ENCODE results near the gene BCAP31. TPM values are rescaled to one million over a fixed set of nuclear protein-coding genes. Genes with fewer than 3 reads are reported as not detected.
"Not testable (repeated sequence)": the region's sequence is repeated elsewhere in the genome, so short reads cannot be mapped to it uniquely, and the experiment has no call there.

Gene BCAP31
- total RNA-seq, 1 donor from 2014 or later = 124 TPM

GRCh38 chrX:153738056-153738605 lies 13.9 kb upstream of the BCAP31 start:
- ATAC-seq (no peak), DNase-seq (ENCODE audit: low spot score) (no peak)
- intact Hi-C loops (cut with DNase I) = no loop called here

- DNase-seq (ENCODE audit: low spot score) (no peak), ATAC-seq (no peak)
- intact Hi-C loops (cut with DNase I) = no loop called here
Measured at GRCh38 chrX:153736871-153737441, 12.8 kb upstream of the BCAP31 start.

DNA sequence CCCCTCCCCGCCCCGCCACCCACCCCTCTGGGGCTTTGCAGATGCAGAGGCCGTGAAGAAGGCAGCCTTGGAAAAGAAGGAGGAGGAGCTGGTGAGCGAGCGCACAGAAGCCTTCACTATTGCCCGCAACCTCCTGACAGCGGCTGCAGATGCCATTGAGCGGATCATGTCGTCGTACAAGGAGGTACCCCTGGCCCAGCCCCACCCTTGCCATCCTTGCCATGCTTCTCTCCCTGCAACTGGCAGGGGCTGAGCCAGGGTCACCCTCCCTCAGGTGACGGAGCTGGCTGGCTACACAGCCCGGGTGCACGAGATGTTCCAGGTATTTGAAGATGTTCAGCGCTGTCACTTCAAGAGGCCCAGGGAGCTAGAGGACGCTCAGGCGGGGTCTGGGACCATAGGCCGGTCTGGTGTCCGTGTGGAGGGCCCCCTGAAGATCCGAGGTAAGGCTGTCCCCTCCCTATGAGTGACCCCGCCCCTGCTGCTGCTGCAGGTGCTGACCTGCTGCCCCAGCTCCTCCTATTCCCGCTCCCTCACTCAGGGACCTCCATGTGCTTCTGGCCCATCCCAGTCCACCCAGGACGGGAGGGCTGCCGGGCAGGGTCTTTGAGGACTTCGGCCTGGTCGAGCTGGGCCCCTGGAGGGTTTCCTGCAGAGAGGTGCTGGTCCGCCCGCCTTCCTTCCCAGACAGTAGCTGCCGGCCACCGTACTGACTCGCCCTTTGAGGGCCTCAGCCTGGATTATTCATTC lies 12.1 kb upstream of the BCAP31 start:
- no peak for ATAC-seq
- intact Hi-C loops (cut with DNase I) = no loop called here
- no peak for DNase-seq (ENCODE audit: low spot score)

- no peak for DNase-seq (ENCODE audit: low spot score)
- intact Hi-C loops (cut with DNase I) = no loop called here
- no peak for ATAC-seq
Measured at GRCh38 chrX:153735274-153735673, 11.1 kb upstream of the BCAP31 start.

DNA sequence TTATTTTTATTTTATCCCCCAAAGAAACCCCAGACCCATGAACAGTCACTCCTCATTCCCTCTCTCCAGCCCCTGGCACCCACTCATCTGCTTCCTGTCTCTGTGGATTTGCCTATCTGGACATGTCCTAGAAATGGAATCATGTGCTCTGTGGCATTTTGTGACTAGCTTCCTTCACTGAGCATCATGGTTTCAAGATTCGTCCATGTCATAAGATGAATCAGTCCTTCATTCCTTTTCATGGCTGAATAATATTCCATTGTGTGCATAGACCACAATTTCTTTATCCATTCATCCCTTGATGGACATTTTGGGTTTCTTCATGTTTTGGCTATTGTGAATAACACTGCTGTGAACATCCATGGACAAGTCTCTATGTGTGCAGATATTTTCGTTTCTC lies 10.7 kb upstream of the BCAP31 start:
- intact Hi-C loops (cut with DNase I) = no loop called here
- ATAC-seq = no peak

GRCh38 chrX:153733651-153734240 lies 9.6 kb upstream of the BCAP31 start:
- DNase-seq (ENCODE audit: low spot score) (peak; percentile 50), ATAC-seq (no peak)
- intact Hi-C loops (cut with DNase I) = no loop called here

More for the DNA sequence above, 10.7 kb upstream of the BCAP31 start:
- DNase-seq (ENCODE audit: low spot score) = no peak

GRCh38 chrX:153732401-153732800 lies 8.2 kb upstream of the BCAP31 start:
- no peak for DNase-seq (ENCODE audit: low spot score)
- ATAC-seq = no peak
- intact Hi-C loops (cut with DNase I) = no loop called here

DNA sequence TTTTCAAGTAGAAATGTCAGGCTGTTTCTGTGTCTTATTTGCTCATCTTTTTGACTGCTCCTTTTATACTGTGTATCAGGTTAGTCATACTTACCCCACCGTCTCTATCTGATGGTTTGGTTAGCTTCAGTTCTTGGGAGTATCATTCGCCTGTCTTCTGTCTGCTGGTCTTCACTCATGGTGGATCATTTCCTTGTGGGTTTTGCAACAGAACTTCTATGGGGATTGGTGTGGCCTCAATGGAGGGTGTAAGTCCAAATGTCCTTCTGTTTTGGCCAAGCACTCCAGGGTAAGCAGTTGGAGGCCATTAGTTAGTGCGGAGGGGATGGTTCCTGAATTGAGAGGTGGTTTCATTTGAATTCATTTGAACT lies 7.6 kb upstream of the BCAP31 start:
- ATAC-seq (no peak), DNase-seq (ENCODE audit: low spot score) (no peak)
- intact Hi-C loops (cut with DNase I) = no loop called here

GRCh38 chrX:153731117-153731844 lies 7.1 kb upstream of the BCAP31 start:
- no peak for ATAC-seq
- intact Hi-C loops (cut with DNase I) = no loop called here
- no peak for DNase-seq (ENCODE audit: low spot score)

GRCh38 chrX:153730115-153730514 lies 5.9 kb upstream of the BCAP31 start:
- DNase-seq (ENCODE audit: low spot score); intact Hi-C loops (cut with DNase I); ATAC-seq: not testable (repeated sequence)

GRCh38 chrX:153728951-153729631 lies 4.9 kb upstream of the BCAP31 start:
- DNase-seq (ENCODE audit: low spot score) (no peak), ATAC-seq (no peak)
- intact Hi-C loops (cut with DNase I) = no loop called here

GRCh38 chrX:153728095-153728494 lies 3.9 kb upstream of the BCAP31 start:
- intact Hi-C loops (cut with DNase I) = no loop called here
- no peak for DNase-seq (ENCODE audit: low spot score)
- ATAC-seq = no peak

GRCh38 chrX:153727123-153727931 lies 3.1 kb upstream of the BCAP31 start:
- no peak for DNase-seq (ENCODE audit: low spot score)
- intact Hi-C loops (cut with DNase I) = no loop called here

GRCh38 chrX:153726286-153727122 lies 2.3 kb upstream of the BCAP31 start:
- intact Hi-C loops (cut with DNase I) = no loop called here
- ATAC-seq = peak; percentile 63
- no peak for DNase-seq (ENCODE audit: low spot score)

More at GRCh38 chrX:153727123-153727931, 3.1 kb upstream of the BCAP31 start:
- ATAC-seq = peak; percentile 2

DNA sequence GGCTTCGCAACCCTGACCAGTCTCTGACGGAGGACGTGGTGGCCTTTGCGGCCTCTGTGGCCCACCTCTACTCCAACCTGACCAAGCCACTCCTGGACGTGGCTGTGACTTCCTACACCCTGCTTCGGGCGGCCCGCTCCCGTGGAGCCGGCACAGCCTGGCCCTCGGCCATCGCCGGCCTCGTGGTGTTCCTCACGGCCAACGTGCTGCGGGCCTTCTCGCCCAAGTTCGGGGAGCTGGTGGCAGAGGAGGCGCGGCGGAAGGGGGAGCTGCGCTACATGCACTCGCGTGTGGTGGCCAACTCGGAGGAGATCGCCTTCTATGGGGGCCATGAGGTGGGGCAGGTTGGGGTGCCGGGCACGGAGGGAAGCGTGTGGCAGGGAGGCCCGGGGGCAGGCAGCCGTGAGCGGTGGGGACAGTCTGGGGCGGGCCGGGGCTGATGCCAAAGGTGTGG lies 1.7 kb upstream of the BCAP31 start:
- no peak for DNase-seq (ENCODE audit: low spot score)
- intact Hi-C loops (cut with DNase I) = no loop called here
- no peak for ATAC-seq

DNA sequence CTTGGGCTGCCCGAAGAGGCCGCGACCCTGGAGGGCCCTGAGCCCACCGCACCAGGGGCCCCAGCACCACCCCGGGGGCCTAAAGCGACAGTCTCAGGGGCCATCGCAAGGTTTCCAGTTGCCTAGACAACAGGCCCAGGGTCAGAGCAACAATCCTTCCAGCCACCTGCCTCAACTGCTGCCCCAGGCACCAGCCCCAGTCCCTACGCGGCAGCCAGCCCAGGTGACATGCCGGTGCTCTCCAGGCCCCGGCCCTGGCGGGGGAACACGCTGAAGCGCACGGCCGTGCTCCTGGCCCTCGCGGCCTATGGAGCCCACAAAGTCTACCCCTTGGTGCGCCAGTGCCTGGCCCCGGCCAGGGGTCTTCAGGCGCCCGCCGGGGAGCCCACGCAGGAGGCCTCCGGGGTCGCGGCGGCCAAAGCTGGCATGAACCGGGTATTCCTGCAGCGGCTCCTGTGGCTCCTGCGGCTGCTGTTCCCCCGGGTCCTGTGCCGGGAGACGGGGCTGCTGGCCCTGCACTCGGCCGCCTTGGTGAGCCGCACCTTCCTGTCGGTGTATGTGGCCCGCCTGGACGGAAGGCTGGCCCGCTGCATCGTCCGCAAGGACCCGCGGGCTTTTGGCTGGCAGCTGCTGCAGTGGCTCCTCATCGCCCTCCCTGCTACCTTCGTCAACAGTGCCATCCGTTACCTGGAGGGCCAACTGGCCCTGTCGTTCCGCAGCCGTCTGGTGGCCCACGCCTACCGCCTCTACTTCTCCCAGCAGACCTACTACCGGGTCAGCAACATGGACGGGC lies 1.0 kb upstream of the BCAP31 start:
- no peak for ATAC-seq
- intact Hi-C loops (cut with DNase I) = no loop called here
- DNase-seq (ENCODE audit: low spot score) = no peak

Measured in sciatic nerve (tissue), 2 donors.